C4-2B (cell line): ENCODE measurements around the gene APOBEC3A.
"Not testable (repeated sequence)": the region's sequence is repeated elsewhere in the genome, so short reads cannot be mapped to it uniquely, and the experiment has no call there.

Experiments used
- H3K27ac ChIP-seq: fragments of 450-650 bp; 2 replicates; pipeline ENCODE4 v1.5.1; 2017
- ZFX ChIP-seq: fragments of 450-650 bp; IDR thresholded peaks from 2 replicates; pipeline ENCODE4 v1.6.1; 2017
- TF ChIP-seq, protein P1 (sequence below): fragments of 450-650 bp; conservative IDR thresholded peaks from 2 replicates; pipeline ENCODE4 v1.5.1; 2017; ENCODE audit warnings: mild to moderate bottlenecking

Gene APOBEC3A

DNA sequence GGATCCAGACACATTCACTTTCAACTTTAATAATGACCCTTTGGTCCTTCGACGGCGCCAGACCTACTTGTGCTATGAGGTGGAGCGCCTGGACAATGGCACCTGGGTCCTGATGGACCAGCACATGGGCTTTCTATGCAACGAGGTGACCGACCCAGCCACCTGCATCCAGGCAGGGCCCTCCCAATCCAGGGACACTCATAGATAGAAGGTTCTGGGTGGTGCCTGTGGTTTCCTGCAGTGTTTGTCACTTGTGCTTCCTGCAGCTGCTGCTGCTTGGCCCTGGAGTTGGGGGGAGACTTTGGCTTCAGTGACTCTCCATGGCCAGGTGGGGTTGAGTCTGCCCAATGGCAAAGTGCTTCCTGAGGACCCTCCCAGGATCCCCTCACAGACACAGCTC lies 32.1 kb downstream of the APOBEC3A start:
- H3K27ac ChIP-seq, result no peak overlapping the region
- no peak for TF ChIP-seq ZFX
- TF ChIP-seq, protein P1, sequence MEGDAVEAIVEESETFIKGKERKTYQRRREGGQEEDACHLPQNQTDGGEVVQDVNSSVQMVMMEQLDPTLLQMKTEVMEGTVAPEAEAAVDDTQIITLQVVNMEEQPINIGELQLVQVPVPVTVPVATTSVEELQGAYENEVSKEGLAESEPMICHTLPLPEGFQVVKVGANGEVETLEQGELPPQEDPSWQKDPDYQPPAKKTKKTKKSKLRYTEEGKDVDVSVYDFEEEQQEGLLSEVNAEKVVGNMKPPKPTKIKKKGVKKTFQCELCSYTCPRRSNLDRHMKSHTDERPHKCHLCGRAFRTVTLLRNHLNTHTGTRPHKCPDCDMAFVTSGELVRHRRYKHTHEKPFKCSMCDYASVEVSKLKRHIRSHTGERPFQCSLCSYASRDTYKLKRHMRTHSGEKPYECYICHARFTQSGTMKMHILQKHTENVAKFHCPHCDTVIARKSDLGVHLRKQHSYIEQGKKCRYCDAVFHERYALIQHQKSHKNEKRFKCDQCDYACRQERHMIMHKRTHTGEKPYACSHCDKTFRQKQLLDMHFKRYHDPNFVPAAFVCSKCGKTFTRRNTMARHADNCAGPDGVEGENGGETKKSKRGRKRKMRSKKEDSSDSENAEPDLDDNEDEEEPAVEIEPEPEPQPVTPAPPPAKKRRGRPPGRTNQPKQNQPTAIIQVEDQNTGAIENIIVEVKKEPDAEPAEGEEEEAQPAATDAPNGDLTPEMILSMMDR, result no peak

GRCh38 chr22:38992871-38993371 lies 35.5 kb downstream of the APOBEC3A start:
- not testable (repeated sequence) for H3K27ac ChIP-seq

DNA sequence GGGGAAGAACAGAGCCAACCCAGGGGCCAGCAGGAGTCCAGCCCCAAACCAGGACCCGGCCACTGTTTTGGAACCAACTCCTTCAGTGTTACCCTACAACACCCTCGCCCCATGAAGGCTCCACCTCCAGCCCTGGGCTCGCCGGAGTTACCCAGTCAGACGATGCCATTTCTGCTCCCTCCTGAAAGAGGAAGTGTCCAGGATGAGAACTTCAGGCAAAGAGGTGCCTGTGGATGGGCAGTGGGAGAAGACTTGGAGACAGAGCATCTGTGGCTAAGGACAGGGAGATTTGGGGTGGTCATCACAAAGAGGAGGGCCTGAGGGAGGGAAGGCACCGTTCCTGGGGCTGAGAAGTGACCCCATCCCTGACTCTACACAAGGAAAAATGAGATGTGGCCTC lies 38.7 kb downstream of the APOBEC3A start:
- TF ChIP-seq, protein P1, result no peak
- no peak for TF ChIP-seq ZFX
- H3K27ac ChIP-seq, result no peak overlapping the region

- H3K27ac ChIP-seq, result no peak overlapping the region
- TF ChIP-seq ZFX, result no peak
- TF ChIP-seq, protein P1, result no peak
Observed at GRCh38 chr22:38997518-38997917, 40.1 kb downstream of the APOBEC3A start.

GRCh38 chr22:39003165-39003638 lies 45.8 kb downstream of the APOBEC3A start:
- TF ChIP-seq ZFX, result no peak
- TF ChIP-seq, protein P1, result peak; percentile 88
- no peak overlapping the region for H3K27ac ChIP-seq

DNA sequence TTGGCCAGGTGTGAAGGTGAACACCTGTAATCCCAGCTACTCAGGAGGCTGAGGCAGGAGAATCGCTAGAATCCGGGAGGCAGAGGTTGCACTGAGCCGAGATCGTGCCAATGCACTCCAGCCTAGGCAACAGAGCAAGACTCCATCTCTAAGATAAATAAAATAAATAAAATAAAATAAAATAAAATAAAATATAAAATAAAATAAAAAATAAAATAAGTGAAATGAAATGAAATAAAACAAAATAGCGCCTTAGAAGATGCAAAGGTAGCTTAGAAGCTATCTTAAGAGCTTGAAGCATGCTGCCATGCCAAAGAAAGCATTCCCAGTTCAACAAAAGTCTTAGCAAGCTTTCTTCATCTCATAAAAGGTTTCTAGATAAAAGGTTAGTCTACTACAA lies 49.8 kb downstream of the APOBEC3A start:
- TF ChIP-seq, protein P1, result no peak
- no peak for TF ChIP-seq ZFX
- no peak overlapping the region for H3K27ac ChIP-seq

- not testable (repeated sequence) for H3K27ac ChIP-seq
Observed at GRCh38 chr22:39008271-39008850, 51.0 kb downstream of the APOBEC3A start.

- H3K27ac ChIP-seq, result no peak overlapping the region
- no peak for TF ChIP-seq ZFX
- TF ChIP-seq, protein P1, result no peak
Observed at GRCh38 chr22:39010946-39011345, 53.5 kb downstream of the APOBEC3A start.
